Stomach (tissue), 9 donors: ENCODE data around the gene GTF2I. TPM values are rescaled to one million over a fixed set of nuclear protein-coding genes. Genes with fewer than 3 reads are reported as not detected.

Experiments used
- DNase-seq, 2 donors: peaks; one replicate each; pipeline versions ENCODE4 v3.0.0 to v3.0.0-alpha.2; 2013 to 2019
- H3K27ac ChIP-seq, 5 donors: fragments of 200-600 bp in 4 of 5; sonication (generic) in 4 of 5; one replicate each; pipeline ENCODE4 v1.5.1; 2013 to 2019; ENCODE audit warnings: mild to moderate bottlenecking in 1 of 5, moderate library complexity in 1 of 5
- H3K27me3 ChIP-seq, 3 donors: fragments of 200-600 bp; sonication (generic); one replicate each; pipeline ENCODE4 v1.5.1; 2017 to 2019; ENCODE audit warnings: mixed run types in 1 of 3
- H3K36me3 ChIP-seq, 4 donors: fragments of 200-600 bp; sonication (generic); 1 replicate in 3 of 4; 2 replicates in 1 of 4; pipeline ENCODE4 v1.5.1; 2016 to 2019
- H3K4me1 ChIP-seq, 4 donors: fragments of 200-600 bp; sonication (generic); one replicate each; pipeline ENCODE4 v1.5.1; 2016 to 2019
- H3K4me3 ChIP-seq, 4 donors: fragments of 200-600 bp; sonication (generic) in 3 of 4; one replicate each; pipeline ENCODE4 v1.5.1; 2016 to 2019; ENCODE audit warnings: mild to moderate bottlenecking in 1 of 4
- H3K9me3 ChIP-seq, 4 donors: fragments of 200-600 bp; sonication (generic); one replicate each; pipeline ENCODE4 v1.5.1; 2016 to 2019
- EP300 ChIP-seq: sonication (generic); formaldehyde crosslinking; IDR thresholded peaks from one replicate; pipeline ENCODE4 v1.6.1; 2017; ENCODE audit warnings: antibody characterized with exemption
- POLR2A ChIP-seq, 4 donors: fragments of 450-650 bp; IDR thresholded peaks; one replicate each; pipeline ENCODE4 v1.6.1; 2016; ENCODE audit warnings: antibody characterized with exemption in 4 of 4, control low read depth in 2 of 4, mild to moderate bottlenecking in 1 of 4, moderate library complexity in 1 of 4
- POLR2AphosphoS5 ChIP-seq, 3 donors: sonication (generic); formaldehyde crosslinking; IDR thresholded peaks; one replicate each; pipeline ENCODE4 v1.6.1; 2016; ENCODE audit warnings: antibody characterized with exemption in 3 of 3
- WGBS, 5 donors: extraction: QIAGEN DNeasy Blood & Tissue Kit in 3 of 5; methylation state at CpG; one replicate each; pipeline versions ENCODE4 v1.1.5 to v1.1.7; 2013 to 2018; 5-methylcytosine and 5-hydroxymethylcytosine counted together
- intact Hi-C: fragments of 100-400 bp; cut with DNase I; formaldehyde crosslinking; loops from one replicate; pipeline ENCODE4 v1.15.1; 2023; ENCODE audit warnings: low total_unique reads
- polyA plus RNA-seq, 3 donors: library from polyadenylated mRNA; stranded (reverse); fragments of 200-250 nt; gene quantifications; one replicate each; pipeline ENCODE4 v1.2.3, GENCODE V29; 2013
- total RNA-seq, 5 donors: library from RNA; depleted of rRNA; stranded (reverse); fragments of >200 nt; gene quantifications; one replicate each; pipeline versions ENCODE4 v1.1.0 to v1.2.3, GENCODE V29; 2014 to 2016
- TF ChIP-seq, protein P1 (sequence below), 7 experiments: fragments of 450-650 bp in 4 of 7; fragments of 200-600 bp in 3 of 7; sonication (generic) in 3 of 7; IDR thresholded peaks; one replicate each; pipeline ENCODE4 v1.5.1; 2016 to 2019; ENCODE audit warnings: antibody characterized with exemption in 7 of 7, control low read depth in 2 of 7, mild to moderate bottlenecking in 1 of 7
- donor health status: healthy with polysubstance abuse.
- donor health status: Bipolar disorder and iron deficiency.
- donor health status: healthy.

Gene GTF2I
- total and polyA plus RNA-seq, 8 donors, result 15.9 to 340 (median 132) TPM

GRCh38 chr7:74617180-74617744 is 40.3 kb upstream of the GTF2I start:
- Histone ChIP-seq H3K9me3 (no peaks in the 10 kb centered on the region), H3K27ac (no peak overlapping the region), H3K4me1 (peaks cover 0 to 17% (median 9%) of the 10 kb centered on the region in 4 donors), H3K27me3 (no peaks in the 10 kb centered on the region), H3K4me3 (no peak overlapping the region), H3K36me3 (no peaks in the 10 kb centered on the region)
- TF ChIP-seq POLR2A (IDR thresholded peaks at IDR 0.05) (no peak), EP300 (no peak)
- intact Hi-C loops, result no loop called here
- DNase-seq, result peak in 1 of 2 donors; percentile 63
- WGBS, 5 donors, result 58 to 73% (median 68%) methylated on average over 8 to 9 of the region's 9 CpGs

- Histone ChIP-seq H3K9me3 (no peaks in the 10 kb centered on the region), H3K4me1 (peaks cover 0 to 10% (median 4%) of the 10 kb centered on the region in 4 donors), H3K4me3 (no peak overlapping the region), H3K27ac (no peak overlapping the region), H3K27me3 (no peaks in the 10 kb centered on the region), H3K36me3 (no peaks in the 10 kb centered on the region)
- intact Hi-C loops, result no loop called here
- no peak for DNase-seq
- no peak for TF ChIP-seq POLR2A (IDR thresholded peaks at IDR 0.05)
- TF ChIP-seq EP300, result no peak
- TF ChIP-seq, protein P1, sequence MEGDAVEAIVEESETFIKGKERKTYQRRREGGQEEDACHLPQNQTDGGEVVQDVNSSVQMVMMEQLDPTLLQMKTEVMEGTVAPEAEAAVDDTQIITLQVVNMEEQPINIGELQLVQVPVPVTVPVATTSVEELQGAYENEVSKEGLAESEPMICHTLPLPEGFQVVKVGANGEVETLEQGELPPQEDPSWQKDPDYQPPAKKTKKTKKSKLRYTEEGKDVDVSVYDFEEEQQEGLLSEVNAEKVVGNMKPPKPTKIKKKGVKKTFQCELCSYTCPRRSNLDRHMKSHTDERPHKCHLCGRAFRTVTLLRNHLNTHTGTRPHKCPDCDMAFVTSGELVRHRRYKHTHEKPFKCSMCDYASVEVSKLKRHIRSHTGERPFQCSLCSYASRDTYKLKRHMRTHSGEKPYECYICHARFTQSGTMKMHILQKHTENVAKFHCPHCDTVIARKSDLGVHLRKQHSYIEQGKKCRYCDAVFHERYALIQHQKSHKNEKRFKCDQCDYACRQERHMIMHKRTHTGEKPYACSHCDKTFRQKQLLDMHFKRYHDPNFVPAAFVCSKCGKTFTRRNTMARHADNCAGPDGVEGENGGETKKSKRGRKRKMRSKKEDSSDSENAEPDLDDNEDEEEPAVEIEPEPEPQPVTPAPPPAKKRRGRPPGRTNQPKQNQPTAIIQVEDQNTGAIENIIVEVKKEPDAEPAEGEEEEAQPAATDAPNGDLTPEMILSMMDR (IDR thresholded peaks at IDR 0.05), result no peak
- TF ChIP-seq POLR2AphosphoS5 (IDR thresholded peaks at IDR 0.05), result no peak
- 81 to 92% (median 84%) methylated on average over 13 to 14 of the region's 14 CpGs for WGBS, 5 donors
Measured at GRCh38 chr7:74619235-74619860, 38.2 kb upstream of the GTF2I start.

DNA sequence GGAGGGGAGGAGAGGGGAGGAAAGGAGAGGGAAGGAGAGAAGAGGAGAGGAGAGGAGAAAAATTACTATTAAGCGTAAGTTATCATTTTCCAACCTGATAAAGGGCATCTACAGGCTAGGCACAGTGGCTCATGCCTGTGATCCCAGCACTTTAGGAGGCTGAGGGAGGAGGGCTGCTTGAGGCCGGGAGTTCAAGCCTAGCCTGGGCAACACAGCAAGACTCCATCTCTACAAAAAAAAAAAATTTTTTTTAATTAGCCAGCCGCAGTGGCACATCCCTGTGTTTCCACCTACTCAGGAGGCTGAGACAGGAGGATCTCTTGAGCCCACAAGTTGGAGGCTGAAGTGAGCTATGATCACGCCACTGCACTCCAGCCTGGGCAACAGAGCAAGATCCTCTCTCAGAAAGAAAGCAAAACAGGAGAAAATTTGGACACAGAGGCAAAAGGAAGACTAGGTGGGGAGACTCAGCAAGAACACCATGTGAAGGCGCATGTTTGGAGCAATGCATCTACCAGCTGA is 35.2 kb upstream of the GTF2I start:
- Histone ChIP-seq H3K27ac (no peak overlapping the region), H3K4me3 (no peak overlapping the region), H3K9me3 (no peaks in the 10 kb centered on the region), H3K27me3 (no peaks in the 10 kb centered on the region), H3K36me3 (no peaks in the 10 kb centered on the region), H3K4me1 (peaks cover 0 to 14% (median 4%) of the 10 kb centered on the region in 4 donors)
- WGBS, 5 donors, result 91 to 97% (median 92%) methylated on average over 5 of the region's 5 CpGs
- no peak for DNase-seq
- TF ChIP-seq POLR2A (IDR thresholded peaks at IDR 0.05), result no peak
- no peak for TF ChIP-seq POLR2AphosphoS5 (IDR thresholded peaks at IDR 0.05)
- TF ChIP-seq, protein P1 (IDR thresholded peaks at IDR 0.05), result no peak
- no peak for TF ChIP-seq EP300
- intact Hi-C loops, result no loop called here

DNA sequence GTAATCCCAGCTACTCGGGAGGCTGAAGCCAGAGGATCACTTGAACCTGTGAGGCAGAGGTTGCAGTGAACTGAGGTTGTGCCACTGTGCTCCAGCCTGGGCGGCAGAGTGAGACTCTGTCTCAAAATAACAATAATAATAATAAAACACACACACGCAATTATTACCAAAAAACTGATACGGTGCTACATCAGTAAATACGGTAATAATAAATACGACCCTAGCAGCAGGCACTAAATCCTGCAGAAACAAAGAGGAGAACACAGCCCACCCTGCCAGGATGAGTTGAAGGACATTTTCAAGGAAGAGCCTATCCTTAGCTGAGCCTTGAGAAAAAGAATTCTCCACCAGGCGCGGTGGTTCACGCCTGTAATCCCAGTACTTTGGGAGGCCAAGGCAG is 34.4 kb upstream of the GTF2I start:
- H3K9me3 ChIP-seq, result no peaks in the 10 kb centered on the region
- no peak for DNase-seq
- TF ChIP-seq POLR2AphosphoS5 (IDR thresholded peaks at IDR 0.05) (no peak), POLR2A (IDR thresholded peaks at IDR 0.05) (no peak), EP300 (no peak)
- TF ChIP-seq, protein P1 (IDR thresholded peaks at IDR 0.05), result no peak
- WGBS, 5 donors, result 77 to 86% (median 86%) methylated on average over 9 of the region's 9 CpGs
- H3K27ac ChIP-seq, result no peak overlapping the region
- H3K4me3 ChIP-seq, result no peak overlapping the region
- intact Hi-C loops, result no loop called here
- H3K27me3 ChIP-seq, result no peaks in the 10 kb centered on the region
- H3K36me3 ChIP-seq, result no peaks in the 10 kb centered on the region
- peaks cover 3 to 20% (median 8%) of the 10 kb centered on the region in 4 donors for H3K4me1 ChIP-seq

DNA sequence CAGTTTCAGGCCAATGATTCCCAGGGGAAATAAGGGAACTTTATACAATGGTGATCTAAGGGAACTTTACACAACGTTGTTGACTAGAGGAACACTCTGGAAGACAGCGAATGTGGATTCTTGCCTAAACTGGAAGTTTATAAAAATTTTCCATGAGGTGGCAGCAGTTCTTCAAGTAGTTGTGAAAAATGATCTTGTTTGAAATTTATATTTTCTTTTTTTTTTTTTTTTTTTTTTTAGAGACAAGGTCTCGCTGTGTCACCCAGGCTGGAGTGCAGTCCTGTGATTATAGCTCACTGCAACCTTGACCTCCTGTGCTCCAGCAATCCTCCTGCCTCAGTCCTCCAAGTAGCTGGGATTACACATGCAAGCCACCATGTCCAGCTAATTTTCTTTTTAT is 32.1 kb upstream of the GTF2I start:
- H3K9me3 ChIP-seq, result no peaks in the 10 kb centered on the region
- H3K4me3 ChIP-seq, result no peak overlapping the region
- no peaks in the 10 kb centered on the region for H3K27me3 ChIP-seq
- TF ChIP-seq POLR2AphosphoS5 (IDR thresholded peaks at IDR 0.05) (peak in 1 of 3 donors; percentile 19), POLR2A (IDR thresholded peaks at IDR 0.05) (no peak)
- H3K36me3 ChIP-seq, result no peaks in the 10 kb centered on the region
- WGBS, 5 donors, result 1 to 24% (median 11%) methylated on average over 2 to 3 of the region's 3 CpGs
- intact Hi-C loops, result no loop called here
- H3K4me1 ChIP-seq, result peaks cover 6 to 27% (median 14%) of the 10 kb centered on the region in 4 donors
- peak in 1 of 2 donors; percentile 66 for DNase-seq
- H3K27ac ChIP-seq, result no peak overlapping the region
